WTC11 (cell line): ENCODE measurements around the gene GPR65. TPM values are rescaled to one million over a fixed set of nuclear protein-coding genes. Genes with fewer than 3 reads are reported as not detected.

Experiments
- CBFB ChIP-seq: sonication (generic); formaldehyde crosslinking; IDR thresholded peaks from 2 replicates; pipeline ENCODE4 v1.8.1; 2022; ENCODE audit warnings: mild to moderate bottlenecking, low read depth, missing genetic modification reagents
- ETV6 ChIP-seq: sonication (generic); formaldehyde crosslinking; IDR thresholded peaks from 2 replicates; pipeline ENCODE4 v1.8.1; 2022; ENCODE audit warnings: mild to moderate bottlenecking, missing genetic modification reagents
- FOXJ3 ChIP-seq: sonication (generic); formaldehyde crosslinking; IDR thresholded peaks from 2 replicates; pipeline ENCODE4 v1.9.0; 2021; ENCODE audit warnings: missing genetic modification reagents, mild to moderate bottlenecking, borderline replicate concordance
- GRHL2 ChIP-seq: fragments of 250-450 bp; sonication (Bioruptor Pico); IDR thresholded peaks from 2 replicates; pipeline ENCODE4 v1.8.0; 2022; ENCODE audit warnings: mild to moderate bottlenecking, moderate library complexity; ENCODE audit not compliant: insufficient replicate concordance, severe bottlenecking
- NFATC4 ChIP-seq: fragments of 250-450 bp; sonication (Bioruptor Pico); IDR thresholded peaks from 2 replicates; pipeline ENCODE4 v1.9.0; 2021; ENCODE audit warnings: mild to moderate bottlenecking
- NR1H2 ChIP-seq: sonication (generic); formaldehyde crosslinking; IDR thresholded peaks from 2 replicates; pipeline ENCODE4 v1.9.0; 2021; ENCODE audit warnings: mild to moderate bottlenecking, moderate library complexity, missing genetic modification reagents
- PRRX2 ChIP-seq: fragments of 250-450 bp; sonication (Bioruptor Pico); IDR thresholded peaks from 2 replicates; pipeline ENCODE4 v1.8.0; 2021; ENCODE audit warnings: mild to moderate bottlenecking
- ZNF121 ChIP-seq: sonication (generic); formaldehyde crosslinking; IDR thresholded peaks from 2 replicates; pipeline ENCODE4 v1.8.0; 2023; ENCODE audit warnings: missing genetic modification reagents
- ZNF138 ChIP-seq: sonication (generic); formaldehyde crosslinking; conservative IDR thresholded peaks from 2 replicates; pipeline ENCODE4 v1.8.1; 2022; ENCODE audit warnings: mild to moderate bottlenecking, moderate library complexity, missing genetic modification reagents
- ZNF232 ChIP-seq: sonication (generic); formaldehyde crosslinking; IDR thresholded peaks from 2 replicates; pipeline ENCODE4 v1.8.0; 2022; ENCODE audit warnings: mild to moderate bottlenecking, missing genetic modification reagents
- ZNF263 ChIP-seq: sonication (generic); formaldehyde crosslinking; IDR thresholded peaks from 2 replicates; pipeline ENCODE4 v1.8.1; 2022; ENCODE audit warnings: low read depth, mild to moderate bottlenecking, moderate library complexity, missing genetic modification reagents
- ZNF396 ChIP-seq: fragments of 250-450 bp; sonication (Bioruptor Pico); IDR thresholded peaks from 2 replicates; pipeline ENCODE4 v1.8.0; 2021; ENCODE audit warnings: mild to moderate bottlenecking, moderate library complexity, borderline replicate concordance
- total RNA-seq: library from RNA; stranded (reverse); gene quantifications from 3 replicates; pipeline ENCODE4 v1.2.3, GENCODE V29; 2021
- TF ChIP-seq, protein P1 (sequence below): sonication (generic); formaldehyde crosslinking; IDR thresholded peaks from 2 replicates; pipeline ENCODE4 v1.8.0; 2023; ENCODE audit warnings: missing genetic modification reagents, mild to moderate bottlenecking, borderline replicate concordance
- TF ChIP-seq, protein P2 (sequence below): fragments of 250-450 bp; sonication (Bioruptor Pico); IDR thresholded peaks from 2 replicates; pipeline ENCODE4 v1.9.0; 2021; ENCODE audit warnings: mild to moderate bottlenecking
- TF ChIP-seq, protein P3 (sequence below): fragments of 250-450 bp; sonication (Bioruptor Pico); IDR thresholded peaks from 2 replicates; pipeline ENCODE4 v2.1.2; 2022; ENCODE audit warnings: mild to moderate bottlenecking, moderate library complexity
- TF ChIP-seq, protein P4 (sequence below): sonication (generic); formaldehyde crosslinking; IDR thresholded peaks from 2 replicates; pipeline ENCODE4 v1.8.1; 2022; ENCODE audit warnings: mild to moderate bottlenecking, moderate library complexity, missing genetic modification reagents
- TF ChIP-seq, protein P5 (sequence below): sonication (generic); formaldehyde crosslinking; IDR thresholded peaks from 2 replicates; pipeline ENCODE4 v1.8.1; 2022; ENCODE audit warnings: low read depth, mild to moderate bottlenecking, moderate library complexity, missing genetic modification reagents, borderline replicate concordance
- TF ChIP-seq, protein P6 (sequence below): sonication (generic); formaldehyde crosslinking; IDR thresholded peaks from 2 replicates; pipeline ENCODE4 v1.8.0; 2022; ENCODE audit warnings: mild to moderate bottlenecking, missing genetic modification reagents
- TF ChIP-seq, protein P7 (sequence below): sonication (generic); formaldehyde crosslinking; IDR thresholded peaks from 2 replicates; pipeline ENCODE4 v1.8.0; 2022; ENCODE audit warnings: missing genetic modification reagents
- TF ChIP-seq, protein P8 (sequence below): sonication (generic); formaldehyde crosslinking; conservative IDR thresholded peaks from 2 replicates; pipeline ENCODE4 v1.8.1; 2023; ENCODE audit warnings: mild to moderate bottlenecking, low read depth, missing genetic modification reagents, moderate library complexity
- TF ChIP-seq, protein P9 (sequence below): sonication (generic); formaldehyde crosslinking; IDR thresholded peaks from 2 replicates; pipeline ENCODE4 v1.8.0; 2022; ENCODE audit warnings: mild to moderate bottlenecking, missing genetic modification reagents

Gene GPR65
- total RNA-seq, 1 experiment from 2014 or later, result not detected

DNA sequence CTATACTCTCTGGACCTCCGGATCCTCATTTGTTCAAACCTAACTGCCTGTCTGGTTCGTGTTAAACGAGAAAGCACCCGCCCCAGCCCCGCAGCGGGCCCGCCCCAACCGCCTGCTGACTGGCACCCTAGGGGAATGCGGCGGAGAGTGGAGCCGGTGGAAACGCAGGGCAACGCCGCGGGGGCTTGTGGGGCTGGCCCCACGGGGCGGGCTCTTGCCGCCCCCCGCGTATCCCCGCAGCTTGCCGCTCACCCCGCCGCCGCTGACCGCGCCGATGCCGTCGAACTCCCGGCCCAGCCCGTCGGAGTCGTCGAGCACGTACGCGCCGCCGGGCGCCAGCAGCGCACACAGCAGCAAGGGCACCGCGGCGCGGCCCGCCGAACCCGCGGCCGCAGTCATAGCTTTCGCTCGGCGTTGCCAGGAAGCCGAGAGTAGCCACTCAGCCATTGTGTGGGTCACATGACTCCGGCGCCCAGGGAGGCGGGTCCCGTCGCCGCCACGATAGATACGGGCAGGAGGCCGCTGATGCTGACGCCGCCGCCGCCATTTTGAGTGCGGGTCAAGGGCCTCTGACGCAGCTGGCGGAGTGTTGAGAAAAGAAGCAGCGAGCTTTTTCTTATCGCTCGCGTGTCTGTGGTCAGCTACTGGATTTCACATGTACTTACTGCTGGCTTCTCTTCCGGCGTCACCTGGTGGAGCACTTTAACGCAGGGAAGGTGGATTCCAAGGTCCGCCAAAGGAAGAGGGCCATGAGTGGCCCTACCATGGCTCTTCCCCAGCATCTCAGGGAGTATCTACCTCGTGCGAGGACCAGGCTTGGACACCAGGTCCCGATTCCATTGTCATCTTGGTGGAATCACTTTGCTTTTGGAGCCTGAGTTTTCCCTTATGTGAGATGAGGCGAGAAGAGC is 12.0 kb upstream of the GPR65 start, which contains the start of gene GALC (continued):
- TF ChIP-seq, protein P1, sequence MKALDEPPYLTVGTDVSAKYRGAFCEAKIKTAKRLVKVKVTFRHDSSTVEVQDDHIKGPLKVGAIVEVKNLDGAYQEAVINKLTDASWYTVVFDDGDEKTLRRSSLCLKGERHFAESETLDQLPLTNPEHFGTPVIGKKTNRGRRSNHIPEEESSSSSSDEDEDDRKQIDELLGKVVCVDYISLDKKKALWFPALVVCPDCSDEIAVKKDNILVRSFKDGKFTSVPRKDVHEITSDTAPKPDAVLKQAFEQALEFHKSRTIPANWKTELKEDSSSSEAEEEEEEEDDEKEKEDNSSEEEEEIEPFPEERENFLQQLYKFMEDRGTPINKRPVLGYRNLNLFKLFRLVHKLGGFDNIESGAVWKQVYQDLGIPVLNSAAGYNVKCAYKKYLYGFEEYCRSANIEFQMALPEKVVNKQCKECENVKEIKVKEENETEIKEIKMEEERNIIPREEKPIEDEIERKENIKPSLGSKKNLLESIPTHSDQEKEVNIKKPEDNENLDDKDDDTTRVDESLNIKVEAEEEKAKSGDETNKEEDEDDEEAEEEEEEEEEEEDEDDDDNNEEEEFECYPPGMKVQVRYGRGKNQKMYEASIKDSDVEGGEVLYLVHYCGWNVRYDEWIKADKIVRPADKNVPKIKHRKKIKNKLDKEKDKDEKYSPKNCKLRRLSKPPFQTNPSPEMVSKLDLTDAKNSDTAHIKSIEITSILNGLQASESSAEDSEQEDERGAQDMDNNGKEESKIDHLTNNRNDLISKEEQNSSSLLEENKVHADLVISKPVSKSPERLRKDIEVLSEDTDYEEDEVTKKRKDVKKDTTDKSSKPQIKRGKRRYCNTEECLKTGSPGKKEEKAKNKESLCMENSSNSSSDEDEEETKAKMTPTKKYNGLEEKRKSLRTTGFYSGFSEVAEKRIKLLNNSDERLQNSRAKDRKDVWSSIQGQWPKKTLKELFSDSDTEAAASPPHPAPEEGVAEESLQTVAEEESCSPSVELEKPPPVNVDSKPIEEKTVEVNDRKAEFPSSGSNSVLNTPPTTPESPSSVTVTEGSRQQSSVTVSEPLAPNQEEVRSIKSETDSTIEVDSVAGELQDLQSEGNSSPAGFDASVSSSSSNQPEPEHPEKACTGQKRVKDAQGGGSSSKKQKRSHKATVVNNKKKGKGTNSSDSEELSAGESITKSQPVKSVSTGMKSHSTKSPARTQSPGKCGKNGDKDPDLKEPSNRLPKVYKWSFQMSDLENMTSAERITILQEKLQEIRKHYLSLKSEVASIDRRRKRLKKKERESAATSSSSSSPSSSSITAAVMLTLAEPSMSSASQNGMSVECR (CRISPR knock-in tag), result peak; percentile 60; the same call in 1 of the 2 replicates
- TF ChIP-seq, protein P2, sequence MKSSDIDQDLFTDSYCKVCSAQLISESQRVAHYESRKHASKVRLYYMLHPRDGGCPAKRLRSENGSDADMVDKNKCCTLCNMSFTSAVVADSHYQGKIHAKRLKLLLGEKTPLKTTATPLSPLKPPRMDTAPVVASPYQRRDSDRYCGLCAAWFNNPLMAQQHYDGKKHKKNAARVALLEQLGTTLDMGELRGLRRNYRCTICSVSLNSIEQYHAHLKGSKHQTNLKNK (CRISPR knock-in tag), result no peak
- no peak for TF ChIP-seq PRRX2 (CRISPR knock-in tag)
- TF ChIP-seq, protein P3, sequence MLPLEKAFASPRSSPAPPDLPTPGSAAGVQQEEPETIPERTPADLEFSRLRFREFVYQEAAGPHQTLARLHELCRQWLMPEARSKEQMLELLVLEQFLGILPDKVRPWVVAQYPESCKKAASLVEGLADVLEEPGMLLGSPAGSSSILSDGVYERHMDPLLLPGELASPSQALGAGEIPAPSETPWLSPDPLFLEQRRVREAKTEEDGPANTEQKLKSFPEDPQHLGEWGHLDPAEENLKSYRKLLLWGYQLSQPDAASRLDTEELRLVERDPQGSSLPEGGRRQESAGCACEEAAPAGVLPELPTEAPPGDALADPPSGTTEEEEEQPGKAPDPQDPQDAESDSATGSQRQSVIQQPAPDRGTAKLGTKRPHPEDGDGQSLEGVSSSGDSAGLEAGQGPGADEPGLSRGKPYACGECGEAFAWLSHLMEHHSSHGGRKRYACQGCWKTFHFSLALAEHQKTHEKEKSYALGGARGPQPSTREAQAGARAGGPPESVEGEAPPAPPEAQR (CRISPR knock-in tag), result no peak
- no peak for TF ChIP-seq NFATC4 (CRISPR knock-in tag)
- TF ChIP-seq, protein P4, sequence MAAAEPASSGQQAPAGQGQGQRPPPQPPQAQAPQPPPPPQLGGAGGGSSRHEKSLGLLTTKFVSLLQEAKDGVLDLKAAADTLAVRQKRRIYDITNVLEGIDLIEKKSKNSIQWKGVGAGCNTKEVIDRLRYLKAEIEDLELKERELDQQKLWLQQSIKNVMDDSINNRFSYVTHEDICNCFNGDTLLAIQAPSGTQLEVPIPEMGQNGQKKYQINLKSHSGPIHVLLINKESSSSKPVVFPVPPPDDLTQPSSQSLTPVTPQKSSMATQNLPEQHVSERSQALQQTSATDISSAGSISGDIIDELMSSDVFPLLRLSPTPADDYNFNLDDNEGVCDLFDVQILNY (CRISPR knock-in tag), result peak; percentile 89
- no peak for TF ChIP-seq ZNF121 (CRISPR knock-in tag)
- no peak for TF ChIP-seq ZNF138 (CRISPR knock-in tag)
- TF ChIP-seq, protein P5, sequence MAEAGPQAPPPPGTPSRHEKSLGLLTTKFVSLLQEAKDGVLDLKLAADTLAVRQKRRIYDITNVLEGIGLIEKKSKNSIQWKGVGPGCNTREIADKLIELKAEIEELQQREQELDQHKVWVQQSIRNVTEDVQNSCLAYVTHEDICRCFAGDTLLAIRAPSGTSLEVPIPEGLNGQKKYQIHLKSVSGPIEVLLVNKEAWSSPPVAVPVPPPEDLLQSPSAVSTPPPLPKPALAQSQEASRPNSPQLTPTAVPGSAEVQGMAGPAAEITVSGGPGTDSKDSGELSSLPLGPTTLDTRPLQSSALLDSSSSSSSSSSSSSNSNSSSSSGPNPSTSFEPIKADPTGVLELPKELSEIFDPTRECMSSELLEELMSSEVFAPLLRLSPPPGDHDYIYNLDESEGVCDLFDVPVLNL (CRISPR knock-in tag), result no peak
- TF ChIP-seq, protein P6, sequence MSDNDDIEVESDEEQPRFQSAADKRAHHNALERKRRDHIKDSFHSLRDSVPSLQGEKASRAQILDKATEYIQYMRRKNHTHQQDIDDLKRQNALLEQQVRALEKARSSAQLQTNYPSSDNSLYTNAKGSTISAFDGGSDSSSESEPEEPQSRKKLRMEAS (CRISPR knock-in tag), result peak; percentile 83
- TF ChIP-seq ETV6 (CRISPR knock-in tag), result peak; percentile 28; the same call in 1 of the 2 replicates
- TF ChIP-seq, protein P7, sequence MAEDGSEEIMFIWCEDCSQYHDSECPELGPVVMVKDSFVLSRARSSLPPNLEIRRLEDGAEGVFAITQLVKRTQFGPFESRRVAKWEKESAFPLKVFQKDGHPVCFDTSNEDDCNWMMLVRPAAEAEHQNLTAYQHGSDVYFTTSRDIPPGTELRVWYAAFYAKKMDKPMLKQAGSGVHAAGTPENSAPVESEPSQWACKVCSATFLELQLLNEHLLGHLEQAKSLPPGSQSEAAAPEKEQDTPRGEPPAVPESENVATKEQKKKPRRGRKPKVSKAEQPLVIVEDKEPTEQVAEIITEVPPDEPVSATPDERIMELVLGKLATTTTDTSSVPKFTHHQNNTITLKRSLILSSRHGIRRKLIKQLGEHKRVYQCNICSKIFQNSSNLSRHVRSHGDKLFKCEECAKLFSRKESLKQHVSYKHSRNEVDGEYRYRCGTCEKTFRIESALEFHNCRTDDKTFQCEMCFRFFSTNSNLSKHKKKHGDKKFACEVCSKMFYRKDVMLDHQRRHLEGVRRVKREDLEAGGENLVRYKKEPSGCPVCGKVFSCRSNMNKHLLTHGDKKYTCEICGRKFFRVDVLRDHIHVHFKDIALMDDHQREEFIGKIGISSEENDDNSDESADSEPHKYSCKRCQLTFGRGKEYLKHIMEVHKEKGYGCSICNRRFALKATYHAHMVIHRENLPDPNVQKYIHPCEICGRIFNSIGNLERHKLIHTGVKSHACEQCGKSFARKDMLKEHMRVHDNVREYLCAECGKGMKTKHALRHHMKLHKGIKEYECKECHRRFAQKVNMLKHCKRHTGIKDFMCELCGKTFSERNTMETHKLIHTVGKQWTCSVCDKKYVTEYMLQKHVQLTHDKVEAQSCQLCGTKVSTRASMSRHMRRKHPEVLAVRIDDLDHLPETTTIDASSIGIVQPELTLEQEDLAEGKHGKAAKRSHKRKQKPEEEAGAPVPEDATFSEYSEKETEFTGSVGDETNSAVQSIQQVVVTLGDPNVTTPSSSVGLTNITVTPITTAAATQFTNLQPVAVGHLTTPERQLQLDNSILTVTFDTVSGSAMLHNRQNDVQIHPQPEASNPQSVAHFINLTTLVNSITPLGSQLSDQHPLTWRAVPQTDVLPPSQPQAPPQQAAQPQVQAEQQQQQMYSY (CRISPR knock-in tag), result no peak
- TF ChIP-seq, protein P8, sequence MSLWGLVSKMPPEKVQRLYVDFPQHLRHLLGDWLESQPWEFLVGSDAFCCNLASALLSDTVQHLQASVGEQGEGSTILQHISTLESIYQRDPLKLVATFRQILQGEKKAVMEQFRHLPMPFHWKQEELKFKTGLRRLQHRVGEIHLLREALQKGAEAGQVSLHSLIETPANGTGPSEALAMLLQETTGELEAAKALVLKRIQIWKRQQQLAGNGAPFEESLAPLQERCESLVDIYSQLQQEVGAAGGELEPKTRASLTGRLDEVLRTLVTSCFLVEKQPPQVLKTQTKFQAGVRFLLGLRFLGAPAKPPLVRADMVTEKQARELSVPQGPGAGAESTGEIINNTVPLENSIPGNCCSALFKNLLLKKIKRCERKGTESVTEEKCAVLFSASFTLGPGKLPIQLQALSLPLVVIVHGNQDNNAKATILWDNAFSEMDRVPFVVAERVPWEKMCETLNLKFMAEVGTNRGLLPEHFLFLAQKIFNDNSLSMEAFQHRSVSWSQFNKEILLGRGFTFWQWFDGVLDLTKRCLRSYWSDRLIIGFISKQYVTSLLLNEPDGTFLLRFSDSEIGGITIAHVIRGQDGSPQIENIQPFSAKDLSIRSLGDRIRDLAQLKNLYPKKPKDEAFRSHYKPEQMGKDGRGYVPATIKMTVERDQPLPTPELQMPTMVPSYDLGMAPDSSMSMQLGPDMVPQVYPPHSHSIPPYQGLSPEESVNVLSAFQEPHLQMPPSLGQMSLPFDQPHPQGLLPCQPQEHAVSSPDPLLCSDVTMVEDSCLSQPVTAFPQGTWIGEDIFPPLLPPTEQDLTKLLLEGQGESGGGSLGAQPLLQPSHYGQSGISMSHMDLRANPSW, result no peak
- TF ChIP-seq ZNF396, result no peak
- no peak for TF ChIP-seq ZNF263 (CRISPR knock-in tag)
- no peak; the same call in 1 of the 2 replicates for TF ChIP-seq CBFB
- peak; percentile 25; the same call in 1 of the 2 replicates for TF ChIP-seq ZNF232
- TF ChIP-seq, protein P9, sequence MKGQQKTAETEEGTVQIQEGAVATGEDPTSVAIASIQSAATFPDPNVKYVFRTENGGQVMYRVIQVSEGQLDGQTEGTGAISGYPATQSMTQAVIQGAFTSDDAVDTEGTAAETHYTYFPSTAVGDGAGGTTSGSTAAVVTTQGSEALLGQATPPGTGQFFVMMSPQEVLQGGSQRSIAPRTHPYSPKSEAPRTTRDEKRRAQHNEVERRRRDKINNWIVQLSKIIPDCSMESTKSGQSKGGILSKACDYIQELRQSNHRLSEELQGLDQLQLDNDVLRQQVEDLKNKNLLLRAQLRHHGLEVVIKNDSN (CRISPR knock-in tag), result peak; percentile 96
- no peak for TF ChIP-seq GRHL2 (CRISPR knock-in tag)
- no peak for TF ChIP-seq FOXJ3 (CRISPR knock-in tag)
- no peak for TF ChIP-seq NR1H2 (CRISPR knock-in tag)
